ENCODE measurements around the gene STK25.

DNA sequence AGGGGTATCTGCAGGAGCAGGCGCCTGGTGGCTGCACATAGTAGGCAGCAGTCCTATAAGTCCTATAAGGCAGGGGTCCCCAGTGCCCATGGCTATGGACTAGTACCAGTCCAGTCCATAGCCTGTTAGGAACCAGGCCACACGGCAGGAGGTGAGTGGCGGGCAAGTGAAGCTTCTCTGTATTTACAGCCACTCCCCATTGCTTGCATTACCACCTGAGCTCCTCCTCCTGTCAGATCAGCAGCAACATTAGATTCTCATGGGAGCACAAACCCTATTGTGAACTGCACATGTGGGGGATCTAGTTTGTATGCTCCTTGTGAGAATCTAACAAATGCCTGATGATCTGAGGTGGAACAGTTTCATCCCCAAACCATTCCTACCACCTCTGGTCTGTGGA lies 33.1 kb downstream of the STK25 start:
- TF ChIP-seq, protein P1, sequence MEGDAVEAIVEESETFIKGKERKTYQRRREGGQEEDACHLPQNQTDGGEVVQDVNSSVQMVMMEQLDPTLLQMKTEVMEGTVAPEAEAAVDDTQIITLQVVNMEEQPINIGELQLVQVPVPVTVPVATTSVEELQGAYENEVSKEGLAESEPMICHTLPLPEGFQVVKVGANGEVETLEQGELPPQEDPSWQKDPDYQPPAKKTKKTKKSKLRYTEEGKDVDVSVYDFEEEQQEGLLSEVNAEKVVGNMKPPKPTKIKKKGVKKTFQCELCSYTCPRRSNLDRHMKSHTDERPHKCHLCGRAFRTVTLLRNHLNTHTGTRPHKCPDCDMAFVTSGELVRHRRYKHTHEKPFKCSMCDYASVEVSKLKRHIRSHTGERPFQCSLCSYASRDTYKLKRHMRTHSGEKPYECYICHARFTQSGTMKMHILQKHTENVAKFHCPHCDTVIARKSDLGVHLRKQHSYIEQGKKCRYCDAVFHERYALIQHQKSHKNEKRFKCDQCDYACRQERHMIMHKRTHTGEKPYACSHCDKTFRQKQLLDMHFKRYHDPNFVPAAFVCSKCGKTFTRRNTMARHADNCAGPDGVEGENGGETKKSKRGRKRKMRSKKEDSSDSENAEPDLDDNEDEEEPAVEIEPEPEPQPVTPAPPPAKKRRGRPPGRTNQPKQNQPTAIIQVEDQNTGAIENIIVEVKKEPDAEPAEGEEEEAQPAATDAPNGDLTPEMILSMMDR (IDR thresholded peaks at IDR 0.05 in 8 of 11, conservative IDR thresholded peaks at IDR 0.05 in 3 of 11): no peak
- TF ChIP-seq POLR2AphosphoS5 (IDR thresholded peaks at IDR 0.05): no peak
